SK-N-SH treated with all-trans-retinoic acid at 6 μM for 48 hours (cell line): ENCODE measurements around the gene MYO7A.

Source experiments
- RARB ChIP-seq: fragments of 250-450 bp; sonication (Bioruptor Pico); IDR thresholded peaks from 2 replicates; pipeline ENCODE4 v1.8.0; 2021; ENCODE audit warnings: mild to moderate bottlenecking, moderate library complexity
- ZFP3 ChIP-seq: fragments of 250-450 bp; sonication (Bioruptor Pico); IDR thresholded peaks from 2 replicates; pipeline ENCODE4 v1.5.0; 2020; ENCODE audit warnings: mild to moderate bottlenecking, moderate library complexity
- TF ChIP-seq, protein P1 (sequence below): fragments of 250-450 bp; sonication (Bioruptor Pico); IDR thresholded peaks from 2 replicates; pipeline ENCODE4 v1.5.1; 2020; ENCODE audit warnings: low read depth, mild to moderate bottlenecking, moderate library complexity

DNA sequence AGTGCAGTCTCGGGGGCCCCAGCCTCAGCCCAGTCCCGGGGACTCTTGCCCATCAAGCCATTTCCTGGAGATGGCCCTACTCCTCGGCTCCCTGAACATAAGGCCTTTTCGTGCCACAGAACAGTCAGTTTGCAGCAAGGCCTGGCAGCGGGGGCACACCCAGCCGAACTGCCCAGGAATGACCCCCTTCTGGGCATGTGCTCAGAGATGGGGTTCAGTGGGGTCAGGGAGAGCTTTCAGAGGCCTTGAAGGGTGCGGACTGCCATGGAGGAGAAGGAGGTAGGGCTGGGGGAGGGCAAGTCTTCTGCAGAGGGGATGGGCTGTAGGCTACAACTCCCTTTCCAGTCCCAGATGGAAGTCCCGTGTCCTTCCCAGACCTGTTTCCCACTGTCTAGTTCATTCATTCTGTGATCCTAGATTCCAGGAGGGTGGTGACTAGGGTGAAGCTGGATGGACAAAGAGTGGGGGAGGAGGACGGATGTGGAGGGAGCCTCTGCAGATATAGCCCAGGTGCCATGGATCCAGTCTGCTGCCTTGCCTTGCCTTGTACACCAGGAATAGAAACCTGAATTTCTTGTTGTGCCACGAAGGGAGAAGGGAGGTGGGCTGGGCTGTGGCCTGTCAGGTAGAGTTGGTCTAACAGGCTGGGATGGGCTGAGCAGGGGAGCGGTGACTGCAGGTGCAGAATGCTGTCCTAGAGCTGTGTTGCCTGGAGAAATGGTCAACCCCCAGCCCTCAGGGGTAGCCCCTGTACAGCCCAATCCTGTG is 39.6 kb upstream of the MYO7A start:
- TF ChIP-seq RARB (CRISPR knock-in tag) (no peak), ZFP3 (CRISPR knock-in tag) (no peak)
- TF ChIP-seq, protein P1, sequence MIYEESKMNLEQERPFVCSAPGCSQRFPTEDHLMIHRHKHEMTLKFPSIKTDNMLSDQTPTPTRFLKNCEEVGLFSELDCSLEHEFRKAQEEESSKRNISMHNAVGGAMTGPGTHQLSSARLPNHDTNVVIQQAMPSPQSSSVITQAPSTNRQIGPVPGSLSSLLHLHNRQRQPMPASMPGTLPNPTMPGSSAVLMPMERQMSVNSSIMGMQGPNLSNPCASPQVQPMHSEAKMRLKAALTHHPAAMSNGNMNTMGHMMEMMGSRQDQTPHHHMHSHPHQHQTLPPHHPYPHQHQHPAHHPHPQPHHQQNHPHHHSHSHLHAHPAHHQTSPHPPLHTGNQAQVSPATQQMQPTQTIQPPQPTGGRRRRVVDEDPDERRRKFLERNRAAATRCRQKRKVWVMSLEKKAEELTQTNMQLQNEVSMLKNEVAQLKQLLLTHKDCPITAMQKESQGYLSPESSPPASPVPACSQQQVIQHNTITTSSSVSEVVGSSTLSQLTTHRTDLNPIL (CRISPR knock-in tag), result no peak
